ENCODE data around the gene MS4A1. TPM values are rescaled to one million over a fixed set of nuclear protein-coding genes. Genes with fewer than 3 reads are reported as not detected.

The MS4A1 gene
- total RNA-seq, 1 experiment from 2014 or later, result 0.17 TPM

GRCh38 chr11:60422609-60423008 is 33.0 kb upstream of the MS4A1 start:
- POLR2A ChIA-PET, result no interaction called here
- TF ChIP-seq E2F1 (CRISPR knock-in tag; IDR thresholded peaks at IDR 0.05) (no peak), TCF7 (CRISPR knock-in tag; IDR thresholded peaks at IDR 0.05; ENCODE audit: low read depth) (no peak), SMAD4 (CRISPR knock-in tag; IDR thresholded peaks at IDR 0.05) (no peak), NFYB (CRISPR knock-in tag; conservative IDR thresholded peaks at IDR 0.05; ENCODE audit: low read depth) (no peak), ZNF138 (CRISPR knock-in tag; conservative IDR thresholded peaks at IDR 0.05) (no peak), SOX15 (CRISPR knock-in tag; IDR thresholded peaks at IDR 0.05) (no peak), OVOL2 (CRISPR knock-in tag; IDR thresholded peaks at IDR 0.05; ENCODE audit: borderline replicate concordance) (no peak), JAZF1 (CRISPR knock-in tag; IDR thresholded peaks at IDR 0.05) (no peak), ZNF671 (CRISPR knock-in tag; IDR thresholded peaks at IDR 0.05) (no peak), PREB (CRISPR knock-in tag; IDR thresholded peaks at IDR 0.05; ENCODE audit: borderline replicate concordance) (no peak), ZSCAN18 (CRISPR knock-in tag; IDR thresholded peaks at IDR 0.05) (no peak), ERG (CRISPR knock-in tag; IDR thresholded peaks at IDR 0.05) (no peak), FOXJ3 (CRISPR knock-in tag; IDR thresholded peaks at IDR 0.05; ENCODE audit: borderline replicate concordance) (no peak), CREM (CRISPR knock-in tag; IDR thresholded peaks at IDR 0.05) (no peak), HMGA2 (CRISPR knock-in tag; IDR thresholded peaks at IDR 0.05) (no peak), MYBL2 (CRISPR knock-in tag; IDR thresholded peaks at IDR 0.05) (no peak)
- Mint-ChIP-seq H3K4me1 (no peaks in the 10 kb centered on the region), H3K9me3 (peaks cover 17% of the 10 kb centered on the region), H3K36me3 (no peaks in the 10 kb centered on the region), H3K27me3 (ENCODE audit: low read depth) (no peaks in the 10 kb centered on the region), H3K27ac (no peak overlapping the region), H3K4me3 (no peak overlapping the region)
- CTCF ChIA-PET, result no interaction called here
- no peak for ATAC-seq
- no peak for DNase-seq (ENCODE audit: low spot score)

GRCh38 chr11:60428517-60428916 is 27.1 kb upstream of the MS4A1 start:
- H3K36me3 Mint-ChIP-seq, result no peaks in the 10 kb centered on the region
- peaks cover 8% of the 10 kb centered on the region for H3K4me1 Mint-ChIP-seq
- CTCF ChIA-PET, result no interaction called here
- DNase-seq (ENCODE audit: low spot score), result no peak
- ATAC-seq, result no peak
- TF ChIP-seq ZNF671 (CRISPR knock-in tag; IDR thresholded peaks at IDR 0.05), result no peak
- TF ChIP-seq NFYB (CRISPR knock-in tag; conservative IDR thresholded peaks at IDR 0.05; ENCODE audit: low read depth), result no peak
- TF ChIP-seq AFF4 (CRISPR knock-in tag; IDR thresholded peaks at IDR 0.05; ENCODE audit: borderline replicate concordance), result no peak
- no peak for TF ChIP-seq RELA (CRISPR knock-in tag; IDR thresholded peaks at IDR 0.05; ENCODE audit: borderline replicate concordance)
- TF ChIP-seq TEAD1 (CRISPR knock-in tag; IDR thresholded peaks at IDR 0.05), result no peak
- TF ChIP-seq NR3C1 (CRISPR knock-in tag; conservative IDR thresholded peaks at IDR 0.05; ENCODE audit: low read depth), result no peak
- TF ChIP-seq CBFB (CRISPR knock-in tag; IDR thresholded peaks at IDR 0.05; ENCODE audit: low read depth), result no peak
- TF ChIP-seq GTF2I (CRISPR knock-in tag; conservative IDR thresholded peaks at IDR 0.05), result no peak
- H3K9me3 Mint-ChIP-seq, result peaks cover 3% of the 10 kb centered on the region; the same call in 1 of the 2 replicates
- H3K27ac Mint-ChIP-seq, result no peak overlapping the region
- POLR2A ChIA-PET, result no interaction called here
- H3K27me3 Mint-ChIP-seq (ENCODE audit: low read depth), result no peaks in the 10 kb centered on the region
- no peak overlapping the region for H3K4me3 Mint-ChIP-seq
